K562 (cell line): ENCODE results near the gene KCNN3. TPM values are rescaled to one million over a fixed set of nuclear protein-coding genes. Genes with fewer than 3 reads are reported as not detected.
A peak's percentile ranks its signal among the peaks of the same experiment; 100 is the strongest.

Experiments
- ATAC-seq: fragments of 200-7000 bp; cut with Tn5 transposase; 3 replicates; pipeline ENCODE4 v1.9.1; 2020; ENCODE audit warnings: moderate library complexity
- BruUV-seq: library from RNA; stranded (reverse); fragments of 400-500 nt; replicated peaks from 2 replicates; lab custom pipeline; 2021; lab: Mats Ljungman, UMichigan
- CTCF ChIA-PET: fragments of 300-600 bp; formaldehyde crosslinking; extraction: SDS; loops from one replicate; lab custom pipeline; 2021; ENCODE audit warnings: low intra/inter-chr PET ratio; lab: Yijun Ruan, JAX
- POLR2A ChIA-PET: fragments of 300-600, 350-650 bp; sonication (Branson Sonifier 250); formaldehyde crosslinking; extraction: SDS; loops from one replicate; lab custom pipeline; 2021; ENCODE audit warnings: antibody characterized with exemption, inconsistent platforms; lab: Yijun Ruan, JAX
- DNase-seq, 4 experiments: peaks; one replicate each; pipeline versions ENCODE4 v3.0.0 to v3.0.0-alpha.2; 2011 to 2018; ENCODE audit warnings: low spot score in 3 of 4, mixed read lengths in 3 of 4; ENCODE audit errors: extremely low read depth in 1 of 4
- FAIRE-seq: peaks from 2 replicates; lab custom pipeline; 2011; peaks lifted over from hg19 to GRCh38; lab: Jason Lieb, UNC
- H2AFZ ChIP-seq: 2 replicates; pipeline ENCODE4 v1.6.0; 2011; ENCODE audit warnings: low read depth, low read length, control low read depth, inconsistent platforms
- H3K27ac ChIP-seq: fragments of 200-600 bp; 3 replicates; pipeline ENCODE4 v1.8.0; 2011; ENCODE audit warnings: low read depth, mild to moderate bottlenecking, control low read depth, inconsistent platforms, low read length, moderate library complexity, mixed read lengths; ENCODE audit errors: extremely low read depth
- H3K27me3 ChIP-seq, 2 experiments: fragments of 300-600 bp in 1 of 2; 2 replicates in 1 of 2; 3 replicates in 1 of 2; pipeline versions ENCODE4 v1.6.0 to v1.8.0; 2011; ENCODE audit warnings: inconsistent platforms in 2 of 2, low read length in 2 of 2, mild to moderate bottlenecking in 1 of 2, mixed read lengths in 1 of 2, moderate library complexity in 1 of 2; ENCODE audit not compliant: control insufficient read depth in 2 of 2, insufficient read depth in 2 of 2
- H3K36me3 ChIP-seq: fragments of 300-600 bp; 3 replicates; pipeline ENCODE4 v1.8.0; 2011; ENCODE audit warnings: mild to moderate bottlenecking, low read length, inconsistent platforms; ENCODE audit not compliant: control insufficient read depth, insufficient read depth
- H3K4me1 ChIP-seq, 2 experiments: fragments of 200-600 bp in 1 of 2; replicated peaks in 1 of 2; 2 replicates in 1 of 2; 3 replicates in 1 of 2; pipeline versions ENCODE4 v1.5.1 to v1.8.0; 2011; ENCODE audit warnings: inconsistent platforms in 2 of 2, low read length in 2 of 2, mild to moderate bottlenecking in 1 of 2, mixed read lengths in 1 of 2, moderate library complexity in 1 of 2; ENCODE audit not compliant: control insufficient read depth in 2 of 2, insufficient read depth in 2 of 2
- H3K4me2 ChIP-seq: 2 replicates; pipeline ENCODE4 v1.6.1; 2011; ENCODE audit warnings: low read length, control low read depth, inconsistent platforms, mixed read lengths; ENCODE audit not compliant: insufficient read depth
- H3K4me3 ChIP-seq: fragments of 200-600 bp; sonication (generic), shearing (Covaris generic); 2 replicates; pipeline ENCODE4 v1.5.1; 2016; ENCODE audit warnings: control low read depth, inconsistent platforms
- H3K79me2 ChIP-seq: fragments of 200-600 bp; 3 replicates; pipeline ENCODE4 v1.8.0; 2011; ENCODE audit warnings: low read length, inconsistent platforms; ENCODE audit not compliant: control insufficient read depth, insufficient read depth
- H3K9ac ChIP-seq, 2 experiments: 2 replicates each; pipeline versions ENCODE4 v1.6.0 to v1.6.1; 2011; ENCODE audit warnings: low read depth in 2 of 2, low read length in 2 of 2, control low read depth in 1 of 2, inconsistent platforms in 1 of 2, mild to moderate bottlenecking in 1 of 2, mixed read lengths in 1 of 2; ENCODE audit not compliant: insufficient read depth in 1 of 2
- H3K9me1 ChIP-seq: one replicate; pipeline ENCODE4 v1.6.0; 2011; ENCODE audit warnings: inconsistent platforms, mild to moderate bottlenecking, low read length, moderate library complexity; ENCODE audit not compliant: control insufficient read depth, insufficient read depth
- H3K9me3 ChIP-seq: replicated peaks from 2 replicates; pipeline ENCODE4 v1.5.1; 2011; ENCODE audit warnings: low read depth, low read length, inconsistent platforms; ENCODE audit not compliant: control insufficient read depth, insufficient read depth
- H4K20me1 ChIP-seq: replicated peaks from 2 replicates; pipeline ENCODE4 v1.6.1; 2011; ENCODE audit warnings: low read length, inconsistent platforms, mixed read lengths; ENCODE audit not compliant: control insufficient read depth, insufficient read depth
- HSF4 ChIP-seq: fragments of 250-450 bp; sonication (Bioruptor Pico); IDR thresholded peaks from 2 replicates; pipeline ENCODE4 v2.1.2; 2022; ENCODE audit warnings: mild to moderate bottlenecking, moderate library complexity, borderline replicate concordance
- KAT2B ChIP-seq: IDR thresholded peaks from one replicate; pipeline ENCODE4 v1.6.1; 2012; ENCODE audit warnings: low read depth, mild to moderate bottlenecking, control low read depth, inconsistent platforms, low read length, moderate library complexity
- MBD2 ChIP-seq: sonication (generic); IDR thresholded peaks from 2 replicates; pipeline ENCODE4 v1.6.1; 2016; ENCODE audit warnings: low read depth, borderline replicate concordance
- NR4A1 ChIP-seq, 2 experiments: fragments of 250-450 bp in 1 of 2; fragments of 450-650 bp in 1 of 2; sonication (Bioruptor Pico) in 1 of 2; IDR thresholded peaks; 2 replicates each; pipeline versions ENCODE4 v1.4.0 to v1.6.1; 2016 to 2020; ENCODE audit warnings: mild to moderate bottlenecking in 2 of 2, missing compliant biosample characterization in 1 of 2, missing genetic modification characterization in 1 of 2, moderate library complexity in 1 of 2
- PHF8 ChIP-seq: fragments of 200-600 bp; sonication (generic); IDR thresholded peaks from 2 replicates; pipeline ENCODE4 v1.6.1; 2012; ENCODE audit warnings: mixed run types, mild to moderate bottlenecking, inconsistent platforms, low read length, moderate library complexity, borderline replicate concordance
- SETDB1 ChIP-seq: IDR thresholded peaks from one replicate; pipeline ENCODE4 v1.6.1; 2012; ENCODE audit warnings: low read length, control low read depth, inconsistent platforms
- SRSF7 ChIP-seq: fragments of 200-400 bp; formaldehyde crosslinking; optimal IDR thresholded peaks from 2 replicates; pipeline ENCODE3; 2017; ENCODE audit warnings: mild to moderate bottlenecking, low read depth, low read length
- ZNF23 ChIP-seq: fragments of 250-450 bp; sonication (Bioruptor Pico); IDR thresholded peaks from 2 replicates; pipeline ENCODE4 v1.4.0; 2020; ENCODE audit warnings: mild to moderate bottlenecking
- ZSCAN29 ChIP-seq: fragments of 450-650 bp; IDR thresholded peaks from 2 replicates; pipeline ENCODE4 v1.6.1; 2017
- WGBS: fragments of 100-300 bp; shearing (Covaris generic); methylation state at CpG from one replicate; pipeline ENCODE4 v1.1.6; 2016; ENCODE audit warnings: low coverage, mixed read lengths; ENCODE audit not compliant: insufficient coverage; ENCODE audit errors: missing lambda C conversion rate; 5-methylcytosine and 5-hydroxymethylcytosine counted together
- in situ Hi-C: fragments of 300-500 bp; cut with MboI; formaldehyde crosslinking; loops from 4 replicates; pipeline ENCODE4 v1.15.0; 2018; ENCODE audit warnings: inconsistent platforms, mixed read lengths
- intact Hi-C: fragments of 100-400 bp; cut with micrococcal nuclease; formaldehyde crosslinking; loops from 2 replicates; pipeline ENCODE4 v1.14.2; 2022
- polyA plus RNA-seq, 8 experiments: library from polyadenylated mRNA; depleted of rRNA in 4 of 8; stranded (reverse) in 5 of 8; unstranded in 3 of 8; fragments of >200 nt; fragmentation: Nextera tagmentation in 2 of 8; fragmentation: Illumina TruSeq in 1 of 8; extraction: Ambion mirVana in 2 of 8; extraction: Trizol in 1 of 8; gene quantifications; 2 replicates each; pipeline versions ENCODE4 v1.2.1 to v1.2.3, GENCODE V29; 2011 to 2014; ENCODE audit warnings: inconsistent platforms in 1 of 8, missing spikeins in 1 of 8
- total RNA-seq, 7 experiments: library from RNA; depleted of rRNA in 6 of 7; stranded (reverse); fragments of >200 nt in 6 of 7; fragmentation: Illumina TruSeq in 2 of 7; extraction: Trizol in 2 of 7; gene quantifications; 2 replicates each; pipeline versions ENCODE4 v1.2.1 to v1.2.3, GENCODE V29; 2011 to 2021; ENCODE audit warnings: low replicate concordance in 1 of 7
- TF ChIP-seq, protein P1 (sequence below): fragments of 250-450 bp; sonication (Bioruptor Pico); IDR thresholded peaks from 2 replicates; pipeline ENCODE4 v1.4.0; 2020
- TF ChIP-seq, protein P2 (sequence below): IDR thresholded peaks from 2 replicates; pipeline ENCODE4 v1.6.1; 2011; ENCODE audit warnings: borderline replicate concordance, low read depth, mild to moderate bottlenecking, moderate library complexity, low read length; ENCODE audit not compliant: insufficient read depth, poor library complexity, severe bottlenecking
- TF ChIP-seq, protein P3 (sequence below): fragments of 250-450 bp; sonication (Bioruptor Pico); IDR thresholded peaks from 2 replicates; pipeline ENCODE4 v1.4.0; 2020

Gene KCNN3
- total and polyA plus RNA-seq, 9 of the 15 experiments (the other 6 are each of a cell fraction or from before 2014, with no cell fraction given), result 0.02 to 0.03 TPM; not detected in 7

DNA sequence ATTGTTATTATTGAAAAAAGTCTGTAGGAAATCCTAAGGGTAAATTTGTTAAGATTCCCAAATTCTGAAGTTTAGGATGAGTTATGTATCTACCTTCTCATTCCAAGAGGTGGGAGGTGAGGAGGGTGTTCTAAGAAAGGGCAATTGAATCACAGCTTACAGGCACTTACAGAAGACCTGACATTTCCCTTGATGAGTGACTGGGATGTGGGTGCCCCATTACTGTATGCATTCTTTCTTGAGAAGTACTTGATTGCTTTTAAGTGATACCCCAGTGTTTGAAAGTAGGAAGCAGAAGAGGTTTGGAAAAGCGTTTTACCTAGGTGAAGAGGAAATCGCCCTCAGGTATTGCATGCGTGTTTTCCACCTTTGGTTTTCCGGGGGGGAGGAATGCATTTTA lies 175.1 kb downstream of the KCNN3 start:
- ChIA-PET POLR2A (interaction anchor here (1.7 kb wide), 1 partner anchor 14 kb away, joined by 4 read pairs; no protein-coding TSS in a partner anchor), CTCF (no interaction called here)
- peaks cover 11 to 25% of the 10 kb centered on the region in 2 experiments for H3K27me3 ChIP-seq
- H3K9me3 ChIP-seq, result no peaks in the 10 kb centered on the region
- ATAC-seq (no peak), DNase-seq (no peak), FAIRE-seq (peak; percentile 11)
- no peaks in the 10 kb centered on the region for H3K4me1 ChIP-seq
- H3K9ac ChIP-seq, result no peak overlapping the region
- no peak overlapping the region for H3K27ac ChIP-seq
- no peak overlapping the region for H2AFZ ChIP-seq
- no peaks in the 10 kb centered on the region for H3K79me2 ChIP-seq
- in situ Hi-C loops (no loop called here), intact Hi-C loops (no loop called here)
- H4K20me1 ChIP-seq, result no peaks in the 10 kb centered on the region
- H3K4me3 ChIP-seq, result no peak overlapping the region
- 0% methylated on average over 4 of the region's 4 CpGs for WGBS
- no peaks in the 10 kb centered on the region for H3K9me1 ChIP-seq
- no peaks in the 10 kb centered on the region for H3K36me3 ChIP-seq
- no TSS peak for BruUV-seq
- H3K4me2 ChIP-seq, result no peak overlapping the region
- TF ChIP-seq SETDB1 (no peak), MBD2 (no peak), ZNF23 (CRISPR knock-in tag) (no peak), PHF8 (no peak), KAT2B (no peak), ZSCAN29 (no peak), HSF4 (CRISPR knock-in tag) (no peak), SRSF7 (no peak), NR4A1 (CRISPR knock-in tag; IDR thresholded peaks at IDR 0.05) (no peak), NR4A1 (tag; IDR thresholded peaks at IDR 0.05) (no peak)
- TF ChIP-seq, protein P1, sequence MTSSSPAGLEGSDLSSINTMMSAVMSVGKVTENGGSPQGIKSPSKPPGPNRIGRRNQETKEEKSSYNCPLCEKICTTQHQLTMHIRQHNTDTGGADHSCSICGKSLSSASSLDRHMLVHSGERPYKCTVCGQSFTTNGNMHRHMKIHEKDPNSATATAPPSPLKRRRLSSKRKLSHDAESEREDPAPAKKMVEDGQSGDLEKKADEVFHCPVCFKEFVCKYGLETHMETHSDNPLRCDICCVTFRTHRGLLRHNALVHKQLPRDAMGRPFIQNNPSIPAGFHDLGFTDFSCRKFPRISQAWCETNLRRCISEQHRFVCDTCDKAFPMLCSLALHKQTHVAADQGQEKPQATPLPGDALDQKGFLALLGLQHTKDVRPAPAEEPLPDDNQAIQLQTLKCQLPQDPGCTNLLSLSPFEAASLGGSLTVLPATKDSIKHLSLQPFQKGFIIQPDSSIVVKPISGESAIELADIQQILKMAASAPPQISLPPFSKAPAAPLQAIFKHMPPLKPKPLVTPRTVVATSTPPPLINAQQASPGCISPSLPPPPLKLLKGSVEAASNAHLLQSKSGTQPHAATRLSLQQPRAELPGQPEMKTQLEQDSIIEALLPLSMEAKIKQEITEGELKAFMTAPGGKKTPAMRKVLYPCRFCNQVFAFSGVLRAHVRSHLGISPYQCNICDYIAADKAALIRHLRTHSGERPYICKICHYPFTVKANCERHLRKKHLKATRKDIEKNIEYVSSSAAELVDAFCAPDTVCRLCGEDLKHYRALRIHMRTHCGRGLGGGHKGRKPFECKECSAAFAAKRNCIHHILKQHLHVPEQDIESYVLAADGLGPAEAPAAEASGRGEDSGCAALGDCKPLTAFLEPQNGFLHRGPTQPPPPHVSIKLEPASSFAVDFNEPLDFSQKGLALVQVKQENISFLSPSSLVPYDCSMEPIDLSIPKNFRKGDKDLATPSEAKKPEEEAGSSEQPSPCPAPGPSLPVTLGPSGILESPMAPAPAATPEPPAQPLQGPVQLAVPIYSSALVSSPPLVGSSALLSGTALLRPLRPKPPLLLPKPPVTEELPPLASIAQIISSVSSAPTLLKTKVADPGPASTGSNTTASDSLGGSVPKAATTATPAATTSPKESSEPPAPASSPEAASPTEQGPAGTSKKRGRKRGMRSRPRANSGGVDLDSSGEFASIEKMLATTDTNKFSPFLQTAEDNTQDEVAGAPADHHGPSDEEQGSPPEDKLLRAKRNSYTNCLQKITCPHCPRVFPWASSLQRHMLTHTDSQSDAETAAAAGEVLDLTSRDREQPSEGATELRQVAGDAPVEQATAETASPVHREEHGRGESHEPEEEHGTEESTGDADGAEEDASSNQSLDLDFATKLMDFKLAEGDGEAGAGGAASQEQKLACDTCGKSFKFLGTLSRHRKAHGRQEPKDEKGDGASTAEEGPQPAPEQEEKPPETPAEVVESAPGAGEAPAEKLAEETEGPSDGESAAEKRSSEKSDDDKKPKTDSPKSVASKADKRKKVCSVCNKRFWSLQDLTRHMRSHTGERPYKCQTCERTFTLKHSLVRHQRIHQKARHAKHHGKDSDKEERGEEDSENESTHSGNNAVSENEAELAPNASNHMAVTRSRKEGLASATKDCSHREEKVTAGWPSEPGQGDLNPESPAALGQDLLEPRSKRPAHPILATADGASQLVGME (CRISPR knock-in tag), result no peak
- TF ChIP-seq, protein P2, sequence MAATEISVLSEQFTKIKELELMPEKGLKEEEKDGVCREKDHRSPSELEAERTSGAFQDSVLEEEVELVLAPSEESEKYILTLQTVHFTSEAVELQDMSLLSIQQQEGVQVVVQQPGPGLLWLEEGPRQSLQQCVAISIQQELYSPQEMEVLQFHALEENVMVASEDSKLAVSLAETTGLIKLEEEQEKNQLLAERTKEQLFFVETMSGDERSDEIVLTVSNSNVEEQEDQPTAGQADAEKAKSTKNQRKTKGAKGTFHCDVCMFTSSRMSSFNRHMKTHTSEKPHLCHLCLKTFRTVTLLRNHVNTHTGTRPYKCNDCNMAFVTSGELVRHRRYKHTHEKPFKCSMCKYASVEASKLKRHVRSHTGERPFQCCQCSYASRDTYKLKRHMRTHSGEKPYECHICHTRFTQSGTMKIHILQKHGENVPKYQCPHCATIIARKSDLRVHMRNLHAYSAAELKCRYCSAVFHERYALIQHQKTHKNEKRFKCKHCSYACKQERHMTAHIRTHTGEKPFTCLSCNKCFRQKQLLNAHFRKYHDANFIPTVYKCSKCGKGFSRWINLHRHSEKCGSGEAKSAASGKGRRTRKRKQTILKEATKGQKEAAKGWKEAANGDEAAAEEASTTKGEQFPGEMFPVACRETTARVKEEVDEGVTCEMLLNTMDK, result no peak
- TF ChIP-seq, protein P3, sequence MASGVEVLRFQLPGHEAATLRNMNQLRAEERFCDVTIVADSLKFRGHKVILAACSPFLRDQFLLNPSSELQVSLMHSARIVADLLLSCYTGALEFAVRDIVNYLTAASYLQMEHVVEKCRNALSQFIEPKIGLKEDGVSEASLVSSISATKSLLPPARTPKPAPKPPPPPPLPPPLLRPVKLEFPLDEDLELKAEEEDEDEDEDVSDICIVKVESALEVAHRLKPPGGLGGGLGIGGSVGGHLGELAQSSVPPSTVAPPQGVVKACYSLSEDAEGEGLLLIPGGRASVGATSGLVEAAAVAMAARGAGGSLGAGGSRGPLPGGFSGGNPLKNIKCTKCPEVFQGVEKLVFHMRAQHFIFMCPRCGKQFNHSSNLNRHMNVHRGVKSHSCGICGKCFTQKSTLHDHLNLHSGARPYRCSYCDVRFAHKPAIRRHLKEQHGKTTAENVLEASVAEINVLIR (CRISPR knock-in tag), result no peak
